PC-9 (cell line): Measurements from ENCODE around the gene CRADD.

Experiments used
- EZH2 ChIP-seq: fragments of 200-600 bp; sonication (generic); IDR thresholded peaks from 2 replicates; pipeline ENCODE4 v1.8.0; 2017; ENCODE audit warnings: antibody characterized with exemption, low read depth
- TF ChIP-seq, protein P1 (sequence below): fragments of 200-600 bp; sonication (generic); conservative IDR thresholded peaks from 2 replicates; pipeline ENCODE4 v1.6.1; 2017; ENCODE audit warnings: mixed run types, antibody characterized with exemption, mild to moderate bottlenecking, moderate library complexity

DNA sequence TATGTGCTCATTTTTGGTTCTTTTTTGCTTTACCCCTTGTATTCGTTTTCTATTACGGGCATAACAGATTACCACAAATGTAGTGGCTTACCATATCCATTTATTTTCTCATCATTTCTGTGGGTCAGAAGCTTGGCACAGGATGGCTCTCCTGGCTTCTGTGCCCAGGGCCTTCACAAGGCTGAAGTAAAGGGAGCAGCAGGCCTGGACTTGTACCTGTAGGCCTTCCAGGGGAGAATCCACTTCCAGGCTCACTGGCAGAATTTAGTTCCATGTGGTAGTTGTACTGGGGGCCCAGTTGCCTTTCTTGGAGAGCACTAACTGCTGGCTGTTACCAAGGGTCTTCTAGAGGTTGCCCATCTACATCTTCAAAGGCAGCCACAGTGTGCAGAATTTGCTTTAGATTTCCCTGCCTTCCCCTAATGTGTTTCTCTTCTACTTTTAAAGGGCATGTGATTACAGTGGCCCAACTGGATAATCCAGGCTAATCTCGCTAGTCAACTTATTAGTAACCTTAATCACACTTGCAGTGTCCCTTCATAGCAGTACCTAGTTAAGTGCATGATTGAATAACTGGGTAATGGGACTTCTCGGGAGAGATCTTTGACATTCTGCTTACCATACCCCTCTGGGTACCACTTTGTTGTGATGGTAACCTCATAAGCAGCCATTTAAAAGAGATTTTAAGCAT is 67.0 kb downstream of the CRADD start:
- TF ChIP-seq, protein P1, sequence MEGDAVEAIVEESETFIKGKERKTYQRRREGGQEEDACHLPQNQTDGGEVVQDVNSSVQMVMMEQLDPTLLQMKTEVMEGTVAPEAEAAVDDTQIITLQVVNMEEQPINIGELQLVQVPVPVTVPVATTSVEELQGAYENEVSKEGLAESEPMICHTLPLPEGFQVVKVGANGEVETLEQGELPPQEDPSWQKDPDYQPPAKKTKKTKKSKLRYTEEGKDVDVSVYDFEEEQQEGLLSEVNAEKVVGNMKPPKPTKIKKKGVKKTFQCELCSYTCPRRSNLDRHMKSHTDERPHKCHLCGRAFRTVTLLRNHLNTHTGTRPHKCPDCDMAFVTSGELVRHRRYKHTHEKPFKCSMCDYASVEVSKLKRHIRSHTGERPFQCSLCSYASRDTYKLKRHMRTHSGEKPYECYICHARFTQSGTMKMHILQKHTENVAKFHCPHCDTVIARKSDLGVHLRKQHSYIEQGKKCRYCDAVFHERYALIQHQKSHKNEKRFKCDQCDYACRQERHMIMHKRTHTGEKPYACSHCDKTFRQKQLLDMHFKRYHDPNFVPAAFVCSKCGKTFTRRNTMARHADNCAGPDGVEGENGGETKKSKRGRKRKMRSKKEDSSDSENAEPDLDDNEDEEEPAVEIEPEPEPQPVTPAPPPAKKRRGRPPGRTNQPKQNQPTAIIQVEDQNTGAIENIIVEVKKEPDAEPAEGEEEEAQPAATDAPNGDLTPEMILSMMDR, result no peak
- TF ChIP-seq EZH2, result no peak
